Measurements from ENCODE around the gene GRID1. TPM values are rescaled to one million over a fixed set of nuclear protein-coding genes. Genes with fewer than 3 reads are reported as not detected.

The GRID1 gene
- total RNA-seq, 1 donor, result under 0.01 TPM

- DNase-seq (ENCODE audit: low read depth in 2 of 3, low spot score in 2 of 3), result no peak
Observed at GRCh38 chr10:85621562-85621961, 745.0 kb downstream of the GRID1 start.

GRCh38 chr10:85620807-85621206 lies 745.8 kb downstream of the GRID1 start:
- DNase-seq (ENCODE audit: low read depth in 2 of 3, low spot score in 2 of 3), result no peak

DNA sequence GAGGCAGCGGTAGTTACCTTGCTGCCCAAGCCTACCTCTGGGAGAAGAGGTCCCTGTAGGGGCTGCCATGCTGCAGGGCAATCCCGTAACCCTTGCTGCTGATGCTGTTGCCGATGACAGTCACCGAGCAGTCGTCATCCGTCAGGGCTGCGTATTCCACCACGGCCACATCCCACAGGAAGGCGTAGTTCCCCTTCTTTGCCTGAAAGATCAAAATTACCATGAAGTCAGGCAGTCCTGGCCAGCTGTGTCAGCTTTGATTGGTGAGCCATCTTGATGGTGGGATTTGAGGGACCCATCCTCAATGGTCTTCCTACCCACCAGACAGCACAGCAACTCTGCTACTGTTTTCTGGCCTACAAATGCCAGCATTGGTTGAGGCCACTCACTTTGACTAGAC lies 746.8 kb downstream of the GRID1 start:
- DNase-seq (ENCODE audit: low read depth in 2 of 3, low spot score in 2 of 3), result no peak

DNA sequence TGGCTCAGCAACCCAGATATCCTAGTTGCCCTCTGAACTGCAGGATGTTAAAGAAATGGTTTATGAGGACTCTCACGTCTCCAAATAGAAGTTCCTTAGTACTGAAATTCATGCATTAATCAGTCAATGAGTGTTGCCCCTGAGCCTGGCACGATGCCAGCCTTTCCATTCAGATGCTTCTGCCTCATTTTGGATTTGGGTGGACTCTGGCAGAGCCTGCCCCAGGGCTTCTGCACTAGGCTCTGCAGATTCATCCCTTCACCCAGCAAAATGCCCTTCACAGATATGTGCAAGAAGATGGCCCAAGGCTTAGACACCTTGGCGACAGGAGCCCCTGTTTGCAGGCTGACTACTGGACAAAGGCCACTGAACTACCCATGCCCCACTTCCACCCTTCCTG lies 747.8 kb downstream of the GRID1 start:
- DNase-seq (ENCODE audit: low read depth in 2 of 3, low spot score in 2 of 3), result no peak

GRCh38 chr10:85617751-85618546 lies 748.6 kb downstream of the GRID1 start:
- DNase-seq (ENCODE audit: low read depth in 2 of 3, low spot score in 2 of 3), result no peak

DNA sequence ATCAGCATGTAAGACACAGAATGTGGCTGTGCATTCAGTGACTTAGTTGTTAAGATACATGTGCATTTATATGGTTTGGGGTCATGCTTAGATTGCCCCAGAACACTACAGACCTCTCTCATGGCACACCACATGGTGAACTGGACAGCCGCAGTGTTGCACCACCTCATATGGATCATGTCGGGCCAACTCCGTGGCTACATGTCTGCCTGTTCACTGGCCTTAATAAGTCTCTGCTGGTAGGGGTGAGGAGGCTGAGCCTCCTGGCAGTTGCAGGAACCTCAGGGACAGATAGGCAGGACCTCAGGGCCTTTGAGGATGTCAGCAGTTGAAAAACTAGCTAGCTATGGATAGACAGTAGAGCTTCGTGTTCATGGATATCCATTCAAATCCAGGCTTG lies 751.0 kb downstream of the GRID1 start:
- DNase-seq (ENCODE audit: low read depth in 2 of 3, low spot score in 2 of 3), result no peak

DNA sequence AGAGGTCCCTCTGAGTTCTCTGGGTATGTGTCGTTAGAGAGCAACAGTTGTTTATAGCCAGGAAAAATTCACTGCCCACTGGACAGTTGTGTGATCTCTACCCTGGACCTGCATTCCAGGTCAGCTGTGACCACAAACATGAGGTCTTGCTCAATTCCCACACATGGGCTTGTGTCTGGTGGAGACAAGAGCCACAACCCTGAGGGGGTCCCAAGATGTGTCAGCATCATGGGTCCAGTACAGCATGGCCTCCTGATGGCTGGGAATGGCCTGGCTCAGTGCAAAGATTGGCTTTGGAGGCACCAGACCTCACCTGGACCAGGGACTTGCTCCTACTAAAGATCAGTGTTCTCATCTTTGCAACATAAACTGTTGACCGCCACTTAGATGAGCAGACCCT lies 751.6 kb downstream of the GRID1 start:
- no peak for DNase-seq (ENCODE audit: low read depth in 2 of 3, low spot score in 2 of 3)

GRCh38 chr10:85614566-85614965 lies 752.0 kb downstream of the GRID1 start:
- DNase-seq (ENCODE audit: low read depth in 2 of 3, low spot score in 2 of 3), result no peak

DNA sequence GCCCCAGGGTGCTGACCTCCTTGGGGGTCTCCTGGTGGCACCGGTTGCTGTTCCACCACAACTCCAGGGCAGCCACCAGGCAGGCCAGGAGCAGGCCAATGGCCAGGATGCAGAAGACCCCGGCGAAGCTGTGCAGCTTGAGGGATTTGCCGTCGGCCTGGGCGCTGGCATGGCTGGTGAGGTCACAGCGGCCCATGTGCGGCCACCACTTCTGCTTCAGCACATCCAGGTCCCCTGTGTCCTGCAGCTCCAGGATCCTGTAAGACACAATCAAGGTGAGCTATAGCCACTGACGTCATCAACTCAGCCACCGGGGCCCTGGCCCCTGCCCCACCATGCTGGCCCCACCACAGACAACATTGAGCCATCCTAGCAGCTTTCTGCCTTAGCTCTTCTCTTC lies 753.2 kb downstream of the GRID1 start:
- DNase-seq (ENCODE audit: low read depth in 2 of 3, low spot score in 2 of 3), result no peak

DNA sequence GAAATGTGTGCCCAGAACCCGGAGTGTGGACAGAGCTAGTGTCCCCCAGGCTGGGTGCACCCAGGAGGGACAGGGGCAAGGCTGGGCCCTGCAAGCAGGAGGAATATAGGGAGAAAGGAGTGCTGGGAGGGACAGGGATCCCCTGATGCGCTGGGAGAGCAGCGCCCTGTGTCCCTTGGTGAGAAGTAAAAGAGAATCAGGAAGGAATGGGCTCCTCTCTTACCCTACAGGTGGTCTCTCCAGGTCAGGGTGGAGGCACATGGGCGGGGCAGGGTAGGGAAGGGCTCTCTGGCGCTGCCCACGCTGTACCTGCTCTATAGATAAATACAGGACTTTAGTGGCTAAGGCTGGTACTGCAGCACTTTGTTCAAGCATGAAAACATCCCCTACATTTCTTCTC lies 753.8 kb downstream of the GRID1 start:
- DNase-seq (ENCODE audit: low read depth in 2 of 3, low spot score in 2 of 3), result peak in 1 of 3 donors; percentile 4

DNA sequence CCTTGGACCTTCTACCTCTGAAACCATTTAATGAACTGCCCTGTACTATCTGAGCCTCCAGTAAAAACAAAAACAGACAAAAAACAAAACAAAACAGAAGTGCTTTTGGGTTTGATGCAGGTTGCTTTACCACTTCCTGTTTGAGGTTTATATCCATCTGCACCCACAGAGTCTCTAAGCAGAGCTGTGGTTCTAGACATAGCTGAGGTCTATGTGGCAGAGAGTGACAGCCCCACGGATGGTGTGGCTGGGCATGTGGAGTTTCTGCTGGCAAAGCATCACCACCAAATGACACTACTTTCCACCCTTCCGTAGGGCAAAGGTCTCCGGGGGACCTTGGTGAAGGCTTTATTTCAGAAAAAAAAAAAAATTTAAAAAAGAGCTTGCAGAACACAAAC lies 754.2 kb downstream of the GRID1 start:
- DNase-seq (ENCODE audit: low read depth in 2 of 3, low spot score in 2 of 3), result peak; percentile 14 to 70 (median 39)

DNA sequence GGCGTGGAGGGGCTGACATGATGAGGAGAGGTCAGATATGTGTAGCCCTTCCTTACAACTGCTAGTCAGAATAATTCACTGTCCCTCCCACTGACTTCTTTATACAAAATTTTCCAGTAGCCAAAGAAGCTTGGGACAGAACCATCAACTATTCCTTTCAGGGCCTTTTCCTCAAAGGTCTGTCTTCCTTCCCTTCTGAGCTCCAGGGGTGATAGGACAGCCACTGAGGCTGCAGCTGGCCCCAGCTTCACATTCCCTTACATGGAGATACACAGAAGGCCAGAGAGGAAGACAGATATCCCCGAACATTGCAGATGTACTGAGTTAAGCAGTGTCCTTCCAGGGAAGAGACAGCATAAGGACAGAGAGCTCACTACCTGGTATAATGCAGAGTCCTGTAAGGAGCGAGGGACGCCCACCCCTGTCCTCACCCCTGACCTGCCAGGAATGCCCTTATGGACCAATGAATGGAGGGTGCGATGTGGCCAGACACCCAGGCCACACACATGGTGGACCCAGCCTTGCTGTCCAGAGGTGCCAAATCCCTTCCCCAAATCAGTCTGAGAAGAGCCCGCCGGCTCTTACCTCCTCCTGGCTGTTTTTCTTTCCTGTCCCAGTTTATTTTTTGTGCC lies 754.7 kb downstream of the GRID1 start:
- DNase-seq (ENCODE audit: low read depth in 2 of 3, low spot score in 2 of 3), result no peak

DNA sequence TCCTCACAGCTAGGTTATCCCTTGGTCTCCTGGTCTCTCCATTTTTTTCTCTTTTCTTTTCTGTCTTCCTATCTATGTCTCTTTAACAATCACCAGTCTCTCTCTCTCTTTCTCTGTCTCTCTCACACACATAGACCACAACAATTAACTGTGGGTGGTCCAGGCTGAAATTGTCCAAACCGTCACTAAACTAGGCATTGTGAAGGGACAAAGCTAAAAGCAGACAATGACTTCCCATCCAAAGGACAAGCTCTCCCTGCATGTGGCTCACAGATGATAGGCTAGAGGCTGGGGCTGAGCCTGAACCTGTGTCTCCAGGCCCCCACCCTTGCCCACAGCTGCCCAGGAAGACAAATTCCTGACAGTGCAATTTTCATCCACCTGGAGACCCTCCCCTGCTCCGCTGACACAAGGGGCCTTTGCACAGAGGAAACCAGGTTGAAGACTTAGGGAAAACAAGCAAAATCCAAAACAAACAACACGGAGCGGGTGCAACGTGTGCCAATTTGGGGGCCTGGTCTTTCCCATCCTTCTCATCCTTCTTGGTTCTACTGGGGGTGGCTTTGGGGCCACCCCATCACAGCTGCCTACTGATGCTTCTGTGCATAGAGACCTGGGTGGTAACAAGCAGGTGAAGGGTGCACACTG lies 755.4 kb downstream of the GRID1 start:
- no peak for DNase-seq (ENCODE audit: low read depth in 2 of 3, low spot score in 2 of 3)

- DNase-seq (ENCODE audit: low read depth in 2 of 3, low spot score in 2 of 3), result no peak
Observed at GRCh38 chr10:85610381-85611092, 756.1 kb downstream of the GRID1 start.

DNA sequence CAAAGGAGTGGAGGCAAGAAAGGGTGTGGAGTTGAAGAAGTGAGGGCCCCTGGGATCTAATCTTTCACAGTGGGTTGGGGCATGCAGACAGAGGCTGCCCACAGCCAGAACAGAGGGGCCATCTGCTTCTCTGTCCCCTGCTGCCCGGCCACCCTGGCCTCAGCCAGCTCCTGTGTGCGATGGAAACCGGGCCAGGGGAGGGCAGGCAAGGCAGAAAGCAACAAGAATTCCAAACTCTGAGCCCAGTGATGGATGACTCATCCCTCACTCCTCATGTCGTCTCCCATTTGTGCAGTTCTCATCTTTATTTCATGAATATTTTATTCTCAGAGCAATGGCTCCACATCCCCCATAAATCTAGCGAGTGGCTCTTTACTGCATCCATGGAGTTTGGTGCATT lies 757.1 kb downstream of the GRID1 start:
- no peak for DNase-seq (ENCODE audit: low read depth in 2 of 3, low spot score in 2 of 3)

DNA sequence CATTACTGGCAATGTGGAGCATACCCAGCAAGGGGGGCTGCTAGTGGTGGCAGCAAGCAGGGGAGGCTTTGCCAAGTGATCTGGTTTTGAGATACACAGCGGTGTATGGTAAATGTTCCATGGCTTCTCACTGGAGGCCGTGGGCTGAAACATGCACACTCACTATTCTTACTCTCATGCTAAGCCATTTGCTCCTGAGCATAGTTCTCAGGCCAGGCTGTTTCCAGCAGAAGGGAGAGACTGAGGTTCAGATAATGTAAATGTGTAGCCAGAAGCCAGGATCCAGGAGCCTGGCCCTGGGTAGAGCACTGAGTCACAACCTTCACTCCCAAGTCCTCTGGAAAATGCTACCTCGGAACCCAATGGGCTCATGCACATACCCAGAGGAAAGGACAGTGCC lies 757.9 kb downstream of the GRID1 start:
- DNase-seq (ENCODE audit: low read depth in 2 of 3, low spot score in 2 of 3), result no peak

DNA sequence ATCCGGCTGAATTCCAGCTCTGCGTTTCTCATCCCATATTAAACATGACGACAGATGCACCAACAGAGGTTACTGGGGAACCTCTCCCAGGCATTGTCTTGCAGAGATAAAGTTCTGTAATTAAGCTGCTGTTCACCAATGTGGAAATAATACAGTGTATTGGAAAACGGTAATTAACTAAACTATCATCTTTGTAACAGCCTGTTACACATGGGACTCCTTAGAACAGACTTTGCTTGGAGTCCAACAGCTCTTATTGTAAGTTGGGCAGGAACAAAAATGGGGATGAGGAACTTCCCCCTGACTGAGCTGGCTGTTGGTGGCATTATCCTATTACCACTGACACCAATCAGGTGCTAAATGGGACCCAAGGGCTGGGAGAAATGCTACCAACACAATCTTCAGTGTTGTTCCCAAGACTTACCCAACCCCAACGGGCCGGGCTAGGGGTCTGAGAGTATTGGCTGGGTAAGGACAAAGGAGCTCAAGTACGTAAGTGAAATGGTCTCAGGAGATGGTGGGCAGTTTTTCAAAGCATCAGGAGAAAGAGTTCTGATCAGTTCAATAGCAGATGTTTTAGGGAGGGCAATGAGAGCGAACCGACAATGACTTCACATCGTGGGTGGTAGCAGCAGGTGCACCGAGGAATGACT lies 759.4 kb downstream of the GRID1 start:
- no peak for DNase-seq (ENCODE audit: low read depth in 2 of 3, low spot score in 2 of 3)

DNA sequence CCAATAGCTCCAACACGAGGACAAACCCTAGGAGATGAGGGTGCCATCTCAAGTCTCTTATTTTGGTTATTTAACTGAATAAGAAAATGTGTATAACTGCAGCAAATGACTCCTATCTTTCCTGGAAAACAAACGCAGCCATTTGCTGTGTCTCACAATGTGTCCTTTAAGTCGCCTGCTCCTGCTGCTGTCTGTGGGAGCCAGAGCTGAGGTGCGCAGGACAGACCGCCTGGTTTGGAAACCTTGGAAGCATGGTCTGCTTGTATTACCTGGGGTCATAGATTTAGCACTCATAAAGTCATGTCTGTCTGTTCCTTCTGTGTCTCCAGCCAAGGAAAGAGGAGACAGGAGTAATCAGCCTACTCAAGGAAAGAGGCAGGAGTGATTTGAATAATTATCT lies 760.2 kb downstream of the GRID1 start:
- DNase-seq (ENCODE audit: low read depth in 2 of 3, low spot score in 2 of 3), result no peak

DNA sequence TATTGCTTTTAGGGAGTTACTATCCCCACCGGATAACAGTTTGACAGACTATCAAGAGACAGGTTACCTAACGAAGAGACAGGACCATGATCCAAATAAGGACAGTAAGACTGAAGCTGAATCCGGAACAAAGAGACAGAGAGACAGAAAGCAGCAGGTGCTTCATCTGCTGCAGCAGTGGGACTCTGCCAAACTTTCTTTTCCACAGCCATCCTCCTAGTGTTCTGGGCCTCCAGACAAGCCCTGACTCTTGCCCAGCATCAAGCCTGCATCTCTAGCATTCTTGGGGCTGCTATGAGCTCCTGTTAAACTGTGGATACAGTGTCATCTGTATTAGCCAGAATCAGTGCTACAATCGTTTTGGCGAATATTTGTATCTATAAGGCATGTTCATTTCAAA lies 761.7 kb downstream of the GRID1 start:
- DNase-seq (ENCODE audit: low read depth in 2 of 3, low spot score in 2 of 3), result no peak

DNA sequence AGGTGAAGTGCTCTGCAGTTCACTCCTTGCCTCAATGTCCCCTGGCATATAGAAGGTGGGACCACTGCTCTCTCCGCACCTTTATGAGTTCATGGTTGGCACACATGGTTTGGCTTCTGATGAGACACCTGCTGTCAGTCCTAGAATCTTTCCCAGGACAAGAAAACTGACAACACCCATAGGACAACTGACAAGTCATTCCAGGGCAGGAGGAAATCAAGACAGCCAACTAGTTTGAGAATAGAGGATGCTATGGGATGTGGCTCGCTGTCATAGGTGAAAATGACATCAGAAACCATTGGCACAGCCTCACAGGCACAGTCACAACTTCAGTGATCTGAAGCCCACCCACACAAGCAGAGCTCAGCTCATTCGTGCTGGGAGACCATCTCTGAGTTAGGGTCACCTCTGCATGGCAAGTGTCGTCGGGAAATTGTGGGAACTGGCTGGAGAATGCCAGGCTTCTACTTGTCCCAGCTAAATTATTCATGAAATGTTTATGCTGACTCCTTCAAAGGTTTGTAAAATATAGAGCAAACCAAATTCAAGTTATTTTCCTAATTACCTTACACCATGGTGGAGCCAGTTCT lies 762.4 kb downstream of the GRID1 start:
- no peak for DNase-seq (ENCODE audit: low read depth in 2 of 3, low spot score in 2 of 3)

Data from hematopoietic multipotent progenitor cell (in vitro differentiated cells).